ENCODE measurements around the gene XPOT.

Gene XPOT

GRCh38 chr12:64419696-64420095 lies 15.5 kb downstream of the XPOT start:
- in situ Hi-C loops (cut with HindIII; ENCODE audit: low sequenced_read_pairs) = no loop called here

- in situ Hi-C loops (cut with HindIII; ENCODE audit: low sequenced_read_pairs) = no loop called here
Measured at GRCh38 chr12:64427988-64428387, 23.8 kb downstream of the XPOT start.

- in situ Hi-C loops (cut with HindIII; ENCODE audit: low sequenced_read_pairs) = no loop called here
Measured at GRCh38 chr12:64428956-64429355, 24.8 kb downstream of the XPOT start.

GRCh38 chr12:64430886-64431285 lies 26.7 kb downstream of the XPOT start:
- in situ Hi-C loops (cut with HindIII; ENCODE audit: low sequenced_read_pairs) = no loop called here

GRCh38 chr12:64431791-64432190 lies 27.6 kb downstream of the XPOT start:
- in situ Hi-C loops (cut with HindIII; ENCODE audit: low sequenced_read_pairs) = no loop called here

- in situ Hi-C loops (cut with HindIII; ENCODE audit: low sequenced_read_pairs) = no loop called here
Measured at GRCh38 chr12:64433915-64434314, 29.7 kb downstream of the XPOT start.

- in situ Hi-C loops (cut with HindIII; ENCODE audit: low sequenced_read_pairs) = no loop called here
Measured at GRCh38 chr12:64440100-64440499, 35.9 kb downstream of the XPOT start.

- in situ Hi-C loops (cut with HindIII; ENCODE audit: low sequenced_read_pairs) = no loop called here
Measured at GRCh38 chr12:64445490-64445889, 41.3 kb downstream of the XPOT start.

- in situ Hi-C loops (cut with HindIII; ENCODE audit: low sequenced_read_pairs) = no loop called here
Measured at GRCh38 chr12:64446295-64446694, 42.1 kb downstream of the XPOT start.

GRCh38 chr12:64450057-64450640 lies 46.0 kb downstream of the XPOT start:
- in situ Hi-C loops (cut with HindIII; ENCODE audit: low sequenced_read_pairs) = no loop called here

- in situ Hi-C loops (cut with HindIII; ENCODE audit: low sequenced_read_pairs) = no loop called here
Measured at GRCh38 chr12:64450711-64451486, 46.7 kb downstream of the XPOT start.

GRCh38 chr12:64451687-64452558 lies 47.7 kb downstream of the XPOT start, which contains the start of gene TBK1:
TBK1 (plus strand) TSS chr12:64452120; CDS start chr12:64455871, 3,751 bp downstream.
- in situ Hi-C loops (cut with HindIII; ENCODE audit: low sequenced_read_pairs) = no loop called here

GRCh38 chr12:64452559-64453329 lies 48.6 kb downstream of the XPOT start:
- in situ Hi-C loops (cut with HindIII; ENCODE audit: low sequenced_read_pairs) = no loop called here

GRCh38 chr12:64455506-64455905 lies 51.3 kb downstream of the XPOT start:
- in situ Hi-C loops (cut with HindIII; ENCODE audit: low sequenced_read_pairs) = no loop called here

GRCh38 chr12:64456119-64456518 lies 51.9 kb downstream of the XPOT start:
- in situ Hi-C loops (cut with HindIII; ENCODE audit: low sequenced_read_pairs) = no loop called here

GRCh38 chr12:64457032-64457431 lies 52.8 kb downstream of the XPOT start:
- in situ Hi-C loops (cut with HindIII; ENCODE audit: low sequenced_read_pairs) = no loop called here

- in situ Hi-C loops (cut with HindIII; ENCODE audit: low sequenced_read_pairs) = no loop called here
Measured at GRCh38 chr12:64457466-64457865, 53.3 kb downstream of the XPOT start.

GRCh38 chr12:64457923-64458322 lies 53.7 kb downstream of the XPOT start:
- in situ Hi-C loops (cut with HindIII; ENCODE audit: low sequenced_read_pairs) = no loop called here

GRCh38 chr12:64459394-64459891 lies 55.3 kb downstream of the XPOT start:
- in situ Hi-C loops (cut with HindIII; ENCODE audit: low sequenced_read_pairs) = no loop called here

- in situ Hi-C loops (cut with HindIII; ENCODE audit: low sequenced_read_pairs) = no loop called here
Measured at GRCh38 chr12:64461634-64462414, 57.6 kb downstream of the XPOT start.

Data from DLD1 (cell line).